ENCODE data around the gene SLC44A1. TPM values are rescaled to one million over a fixed set of nuclear protein-coding genes. Genes with fewer than 3 reads are reported as not detected.

The SLC44A1 gene
- polyA plus RNA-seq, 1 experiment = 6.6 TPM

GRCh38 chr9:105290954-105291353 lies 46.5 kb downstream of the SLC44A1 start:
- ChIA-PET POLR2A (no interaction called here), CTCF (interaction anchor here (1.6 kb wide), 1 partner anchor 10 kb away, joined by 3 read pairs; no protein-coding TSS in a partner anchor)
- TF ChIP-seq CTCF (IDR thresholded peaks at IDR 0.05; ENCODE audit: insufficient read depth, low read depth, low read length) = no peak
- H3K27me3 ChIP-seq (ENCODE audit: control insufficient read depth, insufficient read depth, low read length) = no peaks in the 10 kb centered on the region
- H3K36me3 ChIP-seq (ENCODE audit: control insufficient read depth, insufficient read depth, low read length) = no peaks in the 10 kb centered on the region
- DNase-seq (ENCODE audit: low read depth) = no peak
- H3K4me3 ChIP-seq (ENCODE audit: low read depth, low read length) = no peak overlapping the region

- ChIA-PET CTCF (interaction anchor here (1.6 kb wide), 1 partner anchor 11 kb away, joined by 3 read pairs; no protein-coding TSS in a partner anchor), POLR2A (no interaction called here)
Measured at GRCh38 chr9:105291422-105291859, 47.0 kb downstream of the SLC44A1 start.

GRCh38 chr9:105291938-105292337 lies 47.5 kb downstream of the SLC44A1 start:
- ChIA-PET POLR2A (no interaction called here), CTCF (no interaction called here)
- DNase-seq (ENCODE audit: low read depth) = no peak
- no peak for TF ChIP-seq CTCF (IDR thresholded peaks at IDR 0.05; ENCODE audit: insufficient read depth, low read depth, low read length)
- Histone ChIP-seq H3K4me3 (ENCODE audit: low read depth, low read length) (no peak overlapping the region), H3K27me3 (ENCODE audit: control insufficient read depth, insufficient read depth, low read length) (no peaks in the 10 kb centered on the region), H3K36me3 (ENCODE audit: control insufficient read depth, insufficient read depth, low read length) (no peaks in the 10 kb centered on the region)

More at GRCh38 chr9:105291422-105291859, 47.0 kb downstream of the SLC44A1 start:
- H3K4me3 ChIP-seq (ENCODE audit: low read depth, low read length) = no peak overlapping the region
- H3K27me3 ChIP-seq (ENCODE audit: control insufficient read depth, insufficient read depth, low read length) = no peaks in the 10 kb centered on the region
- TF ChIP-seq CTCF (IDR thresholded peaks at IDR 0.05; ENCODE audit: insufficient read depth, low read depth, low read length) = no peak
- H3K36me3 ChIP-seq (ENCODE audit: control insufficient read depth, insufficient read depth, low read length) = no peaks in the 10 kb centered on the region
- DNase-seq (ENCODE audit: low read depth) = no peak

GRCh38 chr9:105293408-105293807 lies 49.0 kb downstream of the SLC44A1 start:
- no peak for TF ChIP-seq CTCF (IDR thresholded peaks at IDR 0.05; ENCODE audit: insufficient read depth, low read depth, low read length)
- ChIA-PET POLR2A (no interaction called here), CTCF (no interaction called here)
- H3K36me3 ChIP-seq (ENCODE audit: control insufficient read depth, insufficient read depth, low read length) = no peaks in the 10 kb centered on the region
- no peaks in the 10 kb centered on the region for H3K27me3 ChIP-seq (ENCODE audit: control insufficient read depth, insufficient read depth, low read length)
- no peak for DNase-seq (ENCODE audit: low read depth)
- H3K4me3 ChIP-seq (ENCODE audit: low read depth, low read length) = no peak overlapping the region

- DNase-seq (ENCODE audit: low read depth) = no peak
- Histone ChIP-seq H3K27me3 (ENCODE audit: control insufficient read depth, insufficient read depth, low read length) (no peaks in the 10 kb centered on the region), H3K4me3 (ENCODE audit: low read depth, low read length) (no peak overlapping the region), H3K36me3 (ENCODE audit: control insufficient read depth, insufficient read depth, low read length) (no peaks in the 10 kb centered on the region)
- ChIA-PET POLR2A (no interaction called here), CTCF (no interaction called here)
- no peak for TF ChIP-seq CTCF (IDR thresholded peaks at IDR 0.05; ENCODE audit: insufficient read depth, low read depth, low read length)
Measured at GRCh38 chr9:105295201-105295550, 50.7 kb downstream of the SLC44A1 start.
